ENCODE results near the gene NINL.

DNA sequence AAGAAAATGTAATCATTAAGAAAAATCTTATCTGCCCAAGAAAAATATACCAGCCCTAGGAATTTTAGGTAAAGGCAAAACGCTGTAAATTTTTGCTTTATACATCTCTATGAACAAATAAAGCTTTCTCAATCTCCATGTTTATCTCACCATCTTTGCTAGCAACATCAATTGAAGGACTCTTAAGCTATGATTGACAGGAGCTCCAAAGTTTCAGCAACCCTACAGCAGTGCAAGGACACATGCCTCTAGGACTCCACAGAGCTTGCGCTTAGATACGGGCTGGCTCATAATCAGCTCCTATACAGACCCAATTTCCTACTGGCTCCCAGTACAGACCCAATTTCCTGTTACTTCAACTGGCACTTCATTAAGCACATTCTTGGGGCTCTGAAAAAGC is 34.2 kb upstream of the NINL start:
- no peak for TF ChIP-seq TAF1 (IDR thresholded peaks at IDR 0.05; ENCODE audit: borderline replicate concordance, insufficient read depth, low read length)
- TF ChIP-seq POLR2AphosphoS5 (IDR thresholded peaks at IDR 0.05; ENCODE audit: low read depth, low read length), result no peak
- no peak for TF ChIP-seq SIN3A (IDR thresholded peaks at IDR 0.05; ENCODE audit: borderline replicate concordance, insufficient read depth, low read length)
